NCI-H510A treated with DMSO at 0.1 percent for 48 hours (cell line): ENCODE results near the gene OR2M4.
"Not testable (repeated sequence)": the region's sequence is repeated elsewhere in the genome, so short reads cannot be mapped to it uniquely, and the experiment has no call there.

ENCODE experiments used
- DNase-seq: peaks from one replicate; lab custom pipeline; 2025; lab: John Stamatoyannopoulos, UW

The OR2M4 gene, protein sequence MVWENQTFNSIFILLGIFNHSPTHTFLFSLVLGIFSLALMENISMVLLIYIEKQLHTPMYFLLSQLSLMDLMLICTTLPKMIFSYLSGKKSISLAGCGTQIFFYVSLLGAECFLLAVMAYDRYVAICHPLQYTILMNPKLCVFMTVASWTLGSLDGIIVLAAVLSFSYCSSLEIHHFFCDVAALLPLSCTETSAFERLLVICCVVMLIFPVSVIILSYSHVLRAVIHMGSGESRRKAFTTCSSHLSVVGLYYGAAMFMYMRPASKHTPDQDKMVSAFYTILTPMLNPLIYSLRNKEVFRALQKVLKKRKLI

DNA sequence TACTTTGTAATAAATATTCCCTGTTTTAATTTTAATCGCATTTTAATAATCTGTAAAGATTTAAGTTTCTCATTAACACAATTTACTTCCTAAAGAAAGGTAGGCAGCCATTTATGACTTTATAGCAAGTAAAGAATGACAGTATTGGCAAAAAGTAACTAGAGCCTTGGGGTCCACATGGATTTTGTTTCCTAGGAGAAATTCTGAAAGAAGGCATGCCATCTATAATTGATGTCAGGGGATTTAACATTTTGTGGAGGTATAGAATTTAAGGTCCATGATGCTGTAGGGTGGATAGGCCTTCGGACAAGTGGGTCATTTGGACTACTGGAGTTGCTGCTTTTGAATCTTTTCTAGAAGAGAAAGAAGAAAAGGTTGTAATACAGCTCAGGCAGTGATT, at the start of gene OR2M4:
Gene OR2M4, plus strand, starts transcription at position 301 of the 400 bp plus-strand sequence. CDS start 7,512 bp downstream, outside the sequence.
- DNase-seq: no peak

DNA sequence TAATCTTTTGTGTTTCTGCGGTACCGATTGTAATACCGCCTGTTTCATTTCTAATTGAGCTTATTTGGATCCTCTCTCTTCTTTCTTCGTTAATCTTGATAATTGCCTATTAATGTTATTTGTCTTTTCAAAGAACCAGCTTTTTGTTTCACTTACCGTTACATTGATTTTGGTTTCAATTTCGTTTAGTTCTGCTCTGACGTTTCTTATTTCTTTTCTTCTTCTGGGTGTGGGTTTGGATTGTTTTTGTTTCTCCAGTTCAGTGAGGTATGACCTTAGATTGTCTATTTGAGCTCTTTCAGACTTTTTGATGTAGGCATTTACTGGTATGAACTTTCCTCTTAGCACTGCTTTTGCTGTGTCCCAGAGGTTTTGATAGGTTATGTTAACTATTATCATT, 47.2 kb upstream of the OR2M4 start:
- DNase-seq: no peak

DNA sequence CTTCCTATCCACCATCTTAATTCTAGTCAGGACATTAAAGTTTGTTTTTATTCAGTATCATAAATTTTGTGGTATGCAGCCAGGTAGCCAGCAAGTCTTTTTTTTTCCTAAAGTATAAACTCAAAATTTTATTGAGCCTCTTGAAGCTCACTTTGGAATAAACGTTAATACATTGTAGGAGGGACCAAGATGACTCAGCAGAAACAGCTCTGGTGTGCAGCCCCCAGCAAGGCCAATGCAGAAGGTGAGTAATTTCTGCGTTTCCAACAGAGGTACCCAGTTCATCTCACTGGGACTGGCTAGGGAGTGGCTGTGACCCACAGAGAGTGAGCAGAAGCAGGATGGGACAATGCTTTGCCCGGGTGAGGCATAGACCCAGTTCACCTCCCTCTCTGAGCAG, 43.9 kb upstream of the OR2M4 start:
- DNase-seq: no peak

DNA sequence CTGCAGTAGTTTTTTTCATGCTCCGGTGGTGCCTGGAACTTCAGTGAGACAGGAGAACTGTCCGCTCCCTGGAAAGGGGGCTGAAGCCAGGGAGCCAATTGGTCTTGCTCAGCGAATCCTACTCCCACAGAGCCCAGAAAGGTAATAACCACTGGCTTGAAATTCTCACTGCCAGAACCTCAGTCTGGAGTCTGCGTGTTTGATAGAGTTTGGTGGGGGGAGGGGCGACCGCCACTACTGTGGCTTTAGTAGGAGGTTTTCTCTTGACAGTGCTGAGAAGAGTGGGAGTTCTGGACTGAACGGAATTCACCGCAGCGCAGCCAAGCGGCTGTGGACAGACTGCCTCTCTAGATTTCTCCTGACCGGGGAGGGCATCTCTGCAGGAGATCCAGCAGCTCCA, 42.2 kb upstream of the OR2M4 start:
- DNase-seq: no peak

DNA sequence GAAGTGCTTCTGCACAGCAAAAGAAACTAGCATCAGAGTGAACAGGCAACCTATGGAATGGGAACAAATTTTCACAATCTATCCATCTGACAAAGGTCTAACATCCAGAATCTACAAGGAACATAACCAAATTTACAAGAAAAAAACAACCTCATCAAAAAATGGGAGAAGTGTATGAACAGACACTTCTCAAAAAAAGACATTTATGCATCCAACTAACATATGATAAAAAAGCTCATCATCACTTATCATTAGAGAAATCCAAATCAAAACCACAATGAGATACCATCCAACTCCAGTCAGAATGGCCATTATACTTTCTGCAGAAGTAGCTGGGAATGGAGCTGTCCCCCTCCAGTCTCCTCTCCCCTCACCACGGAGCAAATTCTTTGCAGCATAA, 37.1 kb upstream of the OR2M4 start:
- DNase-seq: no peak

DNA sequence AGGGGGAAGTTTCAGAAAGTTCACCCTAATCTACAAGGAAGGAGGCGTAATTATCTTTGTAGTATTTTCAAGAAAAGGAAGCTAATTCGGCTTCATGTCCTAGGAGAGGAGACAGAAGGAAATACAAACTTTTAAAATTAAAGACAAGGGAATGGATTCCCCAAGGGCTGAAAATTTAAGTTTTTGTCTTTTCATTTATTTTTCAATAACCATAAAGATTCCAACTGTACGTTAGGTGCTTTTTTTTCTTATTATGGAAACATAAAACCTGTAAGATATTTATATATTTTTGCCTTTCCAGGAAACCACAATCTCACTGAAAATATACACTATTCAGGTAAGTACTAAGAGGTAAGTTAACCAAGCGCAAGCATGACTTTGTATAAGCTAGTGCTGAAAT, 34.3 kb upstream of the OR2M4 start, which contains the start of gene OR2M3:
Gene OR2M3, plus strand, starts transcription at position 301 of the 400 bp plus-strand sequence. CDS start 5,803 bp downstream, outside the sequence.
- no peak for DNase-seq

DNA sequence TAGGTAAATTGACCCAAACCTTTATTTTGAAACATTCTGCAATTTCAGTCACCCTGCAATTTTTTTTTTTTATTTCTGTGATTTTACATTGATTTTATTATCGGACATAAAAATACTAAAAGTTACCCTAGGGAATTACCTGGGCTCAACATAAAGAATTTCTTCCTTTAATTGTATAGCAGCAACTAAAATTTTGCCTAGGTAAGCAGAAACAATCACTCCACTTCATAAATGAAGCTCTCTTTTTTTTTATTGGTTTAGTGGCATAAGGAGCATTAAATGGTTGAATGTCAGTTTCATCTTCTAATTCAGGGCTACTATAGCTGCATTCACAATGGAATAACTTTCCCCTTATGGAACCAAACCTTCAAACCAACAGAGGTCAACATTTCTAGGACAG, 15.3 kb upstream of the OR2M4 start:
- no peak for DNase-seq

DNA sequence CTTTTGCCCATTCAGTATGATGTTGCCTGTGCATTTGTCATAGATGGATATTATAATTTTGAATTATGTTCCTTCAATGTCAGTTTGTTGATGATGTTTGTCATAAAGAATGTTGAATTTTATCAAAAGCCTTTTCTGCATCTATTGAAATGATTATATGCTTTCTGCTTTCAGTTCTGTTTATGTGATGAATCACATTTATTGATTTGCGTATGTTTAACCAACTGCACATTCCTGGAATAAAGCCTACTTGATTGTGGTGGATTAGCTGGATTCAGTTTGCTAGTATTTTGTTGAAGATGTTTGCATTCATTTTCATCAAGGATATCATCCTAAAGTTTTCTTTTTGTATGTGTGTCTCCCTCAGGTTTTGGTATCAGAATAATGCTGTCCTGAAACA, 5.7 kb upstream of the OR2M4 start:
- no peak for DNase-seq

DNA sequence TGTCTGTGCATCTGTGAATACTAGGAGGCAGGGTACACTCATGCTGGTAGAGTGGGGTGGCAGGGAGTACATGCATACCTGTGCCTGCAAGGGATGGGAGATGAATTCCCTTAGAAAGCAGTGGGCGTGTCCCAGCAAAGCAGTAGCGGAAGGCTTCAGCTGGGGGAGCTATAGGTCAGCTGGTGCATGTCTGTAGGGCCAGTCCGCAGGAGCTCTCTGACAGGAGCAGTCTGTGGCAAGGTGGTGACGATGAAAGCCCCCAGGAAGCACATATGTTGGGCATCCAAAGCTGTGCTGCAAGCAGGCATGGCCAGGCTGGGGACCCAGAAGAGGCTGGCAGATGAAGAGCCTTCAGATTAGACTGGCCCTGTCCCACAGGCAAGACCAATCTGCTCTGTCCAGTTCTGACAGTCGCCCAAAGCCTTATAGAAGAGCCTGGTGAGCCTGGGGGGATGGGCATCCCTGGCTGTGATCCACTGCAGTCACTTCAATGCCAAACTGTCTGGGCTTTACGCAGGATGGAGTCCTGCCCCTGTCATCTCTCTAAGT, 1.8 kb upstream of the OR2M4 start:
- DNase-seq: no peak

DNA sequence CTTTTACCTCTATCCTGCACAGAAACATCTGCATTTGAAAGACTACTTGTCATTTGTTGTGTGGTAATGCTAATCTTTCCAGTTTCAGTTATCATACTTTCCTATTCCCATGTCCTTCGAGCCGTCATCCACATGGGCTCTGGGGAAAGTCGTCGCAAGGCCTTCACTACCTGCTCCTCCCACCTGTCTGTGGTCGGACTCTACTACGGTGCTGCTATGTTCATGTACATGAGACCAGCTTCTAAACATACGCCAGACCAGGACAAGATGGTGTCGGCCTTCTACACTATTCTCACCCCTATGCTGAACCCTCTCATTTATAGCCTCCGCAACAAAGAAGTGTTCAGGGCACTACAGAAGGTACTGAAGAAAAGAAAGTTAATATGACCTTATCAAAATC, 8.3 kb downstream of the OR2M4 start:
- DNase-seq: no peak

DNA sequence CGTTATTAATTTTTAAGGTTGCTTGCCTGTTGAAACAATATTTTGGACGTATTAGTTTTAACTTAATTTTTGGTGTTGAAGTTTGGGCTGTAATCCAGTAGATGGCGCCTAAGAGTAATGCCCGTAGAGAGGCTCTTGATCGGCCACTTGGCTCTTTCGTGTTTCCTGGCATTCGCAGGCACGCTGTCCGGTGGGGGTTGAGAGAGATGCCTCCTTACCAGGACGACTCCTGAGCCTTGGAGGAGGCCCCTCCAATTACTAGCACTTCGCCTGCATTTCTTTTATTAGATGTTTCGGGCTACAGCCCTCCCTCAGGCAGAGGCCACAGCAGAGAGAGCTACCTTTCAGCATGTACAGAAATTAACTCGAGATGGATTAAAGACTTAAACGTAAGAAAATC, 12.0 kb downstream of the OR2M4 start:
- peak; percentile 41 for DNase-seq

DNA sequence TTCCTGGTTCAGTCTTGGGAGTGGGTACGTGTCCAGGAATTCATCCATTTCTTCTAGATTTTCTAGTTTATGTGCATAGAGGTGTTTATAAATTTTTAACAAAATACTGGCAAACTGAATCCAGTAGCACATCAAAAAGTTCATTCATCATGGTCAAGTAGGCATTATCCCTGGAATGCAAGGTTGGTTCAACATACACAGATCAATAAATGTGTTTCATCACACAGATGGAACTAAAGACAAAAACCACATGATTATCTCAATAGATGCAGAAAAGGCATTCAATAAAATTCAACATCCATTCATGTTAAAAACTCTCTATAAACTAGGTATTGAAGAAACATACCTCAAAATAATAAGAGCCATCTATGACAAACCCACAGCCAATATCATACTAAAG, 28.1 kb downstream of the OR2M4 start:
- not testable (repeated sequence) for DNase-seq

DNA sequence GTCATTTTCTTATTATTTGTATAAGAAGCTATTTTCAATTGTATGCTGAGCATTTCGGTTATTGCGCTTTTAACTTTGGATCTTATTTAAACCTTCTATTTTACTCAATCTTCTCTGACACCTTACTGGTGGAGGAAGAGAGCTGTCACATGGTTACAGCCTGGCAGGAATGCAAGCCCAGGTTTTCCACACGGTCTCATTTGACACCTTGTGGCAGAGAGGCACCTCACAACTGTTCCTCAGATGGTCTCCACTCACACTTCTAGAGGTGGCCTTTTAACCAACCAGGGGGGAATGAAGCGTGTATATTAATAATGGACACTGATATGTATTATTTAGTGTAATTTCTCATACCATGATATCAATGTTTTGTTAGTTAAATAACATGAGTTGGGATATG, 37.0 kb downstream of the OR2M4 start:
- no peak for DNase-seq

DNA sequence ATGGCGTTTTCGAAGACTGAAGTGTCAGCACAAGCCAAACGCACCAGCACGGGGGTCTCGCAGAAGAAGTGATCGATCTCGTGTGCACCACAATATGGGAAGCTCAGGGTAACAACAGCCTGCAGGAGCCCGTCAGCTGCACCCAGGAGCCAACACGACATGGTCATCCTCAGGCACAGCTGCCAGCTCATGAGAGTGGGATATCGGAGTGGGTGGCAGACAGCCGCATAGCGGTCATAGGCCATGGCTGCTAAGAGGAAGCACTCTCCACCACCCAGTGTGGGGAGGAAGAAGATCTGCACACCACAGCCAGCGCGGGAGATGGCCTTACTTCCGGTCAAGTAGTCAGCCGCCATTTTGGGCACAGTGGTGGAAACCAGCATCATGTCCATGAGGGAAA, 42.0 kb downstream of the OR2M4 start:
- DNase-seq: not testable (repeated sequence)

DNA sequence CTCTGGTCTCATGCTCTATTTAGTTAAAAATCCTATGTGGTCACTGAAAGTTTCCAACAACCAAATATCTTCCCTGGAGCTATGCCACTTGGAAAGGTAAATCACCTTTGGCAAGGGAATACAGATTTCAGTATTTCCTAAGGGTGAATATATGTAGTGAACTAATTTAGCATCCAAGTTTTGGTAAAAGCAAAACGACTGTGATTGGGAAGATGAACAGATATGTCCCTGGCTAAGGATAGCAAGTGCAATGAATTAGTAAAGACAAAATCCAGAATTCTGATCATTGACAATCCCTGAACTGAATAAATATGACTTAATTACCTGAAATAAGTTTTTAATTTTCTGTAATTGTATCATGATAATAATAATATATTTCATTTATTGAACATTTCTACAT, 46.7 kb downstream of the OR2M4 start, which contains the start of gene OR2T33:
Gene OR2T33, minus strand, starts transcription at position 101 of the 400 bp plus-strand sequence. CDS start 4,162 bp downstream, outside the sequence.
- DNase-seq: no peak

DNA sequence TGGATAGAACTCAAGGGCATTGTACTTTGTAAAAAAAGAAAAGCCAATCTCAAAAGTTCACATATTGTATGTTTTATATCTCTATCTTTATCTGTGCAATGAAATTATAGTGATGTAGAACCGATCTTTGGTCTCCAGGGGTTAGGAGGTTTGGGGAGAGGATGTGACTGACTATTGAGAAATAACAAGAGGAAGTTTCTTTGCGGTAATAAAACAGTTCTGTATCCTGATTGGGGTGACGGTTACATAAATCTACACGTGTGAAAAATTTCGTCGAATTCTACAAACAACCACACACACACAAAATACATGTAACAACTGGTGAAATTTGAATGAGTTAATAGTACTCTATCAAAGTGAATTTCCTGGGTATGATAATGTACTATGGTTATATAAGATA, 57.2 kb downstream of the OR2M4 start:
- no peak for DNase-seq
